IgD-negative memory B cell (primary cell): ENCODE results near the gene HCCS. TPM values are rescaled to one million over a fixed set of nuclear protein-coding genes. Genes with fewer than 3 reads are reported as not detected.
"Not testable (repeated sequence)": the region's sequence is repeated elsewhere in the genome, so short reads cannot be mapped to it uniquely, and the experiment has no call there.

Experiments
- H3K27ac Mint-ChIP-seq, 3 donors: one replicate each; pipeline ENCODE4 v1.8.0; 2020 to 2022; ENCODE audit warnings: mild to moderate bottlenecking in 3 of 3, mixed read lengths in 3 of 3, moderate library complexity in 1 of 3
- H3K27me3 Mint-ChIP-seq: one replicate; pipeline ENCODE4 v1.8.0; 2021; ENCODE audit warnings: mixed read lengths
- H3K36me3 Mint-ChIP-seq: one replicate; pipeline ENCODE4 v1.8.0; 2020; ENCODE audit warnings: mild to moderate bottlenecking, mixed read lengths
- H3K4me1 Mint-ChIP-seq, 3 donors: one replicate each; pipeline ENCODE4 v1.8.0; 2020 to 2022; ENCODE audit warnings: mixed read lengths in 3 of 3, mild to moderate bottlenecking in 1 of 3
- H3K4me3 Mint-ChIP-seq, 4 donors: one replicate each; pipeline ENCODE4 v1.8.0; 2020 to 2022; ENCODE audit warnings: mild to moderate bottlenecking in 4 of 4, mixed read lengths in 4 of 4, moderate library complexity in 3 of 4
- H3K9me3 Mint-ChIP-seq, 3 donors: one replicate each; pipeline ENCODE4 v1.8.0; 2020 to 2021; ENCODE audit warnings: mixed read lengths in 3 of 3, mild to moderate bottlenecking in 1 of 3
- polyA plus RNA-seq: library from polyadenylated mRNA; unstranded; fragments of 300-500 nt; fragmentation: Illumina TruSeq; gene quantifications from one replicate; pipeline ENCODE4 v1.2.3, GENCODE V29; 2021

The HCCS gene
- polyA plus RNA-seq, 1 donor from 2014 or later, result 39.7 TPM

- H3K27ac Mint-ChIP-seq, result no peak overlapping the region
- H3K4me1 Mint-ChIP-seq, result peaks cover 8 to 11% (median 10%) of the 10 kb centered on the region in 3 donors
- H3K36me3 Mint-ChIP-seq, result no peaks in the 10 kb centered on the region
- no peaks in the 10 kb centered on the region for H3K27me3 Mint-ChIP-seq
- no peaks in the 10 kb centered on the region for H3K9me3 Mint-ChIP-seq
- H3K4me3 Mint-ChIP-seq, result no peak overlapping the region
Observed at GRCh38 chrX:11108253-11108941, 2.7 kb upstream of the HCCS start.

- H3K27me3 Mint-ChIP-seq, result no peaks in the 10 kb centered on the region
- peaks cover 15 to 16% (median 16%) of the 10 kb centered on the region in 3 donors for H3K4me1 Mint-ChIP-seq
- no peaks in the 10 kb centered on the region for H3K36me3 Mint-ChIP-seq
- no peak overlapping the region for H3K4me3 Mint-ChIP-seq
- H3K9me3 Mint-ChIP-seq, result no peaks in the 10 kb centered on the region
- no peak overlapping the region for H3K27ac Mint-ChIP-seq
Observed at GRCh38 chrX:11109968-11110367, 1.2 kb upstream of the HCCS start.

- Mint-ChIP-seq H3K4me3 (peak overlapping the region; percentile 90 to 98 (median 93)), H3K27ac (peak overlapping the region in 2 of 3 donors; percentile 74 to 92), H3K27me3 (no peaks in the 10 kb centered on the region), H3K4me1 (peaks cover 15 to 21% (median 16%) of the 10 kb centered on the region in 3 donors), H3K9me3 (no peaks in the 10 kb centered on the region), H3K36me3 (no peaks in the 10 kb centered on the region)
Observed at GRCh38 chrX:11111947-11112346, 815 bp downstream of the HCCS start.

GRCh38 chrX:11113731-11114130, 2.6 kb downstream of the HCCS start:
- peak overlapping the region in 3 of 4 donors; percentile 58 to 90 (median 70) for H3K4me3 Mint-ChIP-seq
- no peaks in the 10 kb centered on the region for H3K27me3 Mint-ChIP-seq
- peaks cover 15 to 21% (median 16%) of the 10 kb centered on the region in 3 donors for H3K4me1 Mint-ChIP-seq
- H3K27ac Mint-ChIP-seq, result peak overlapping the region; percentile 6 to 90 (median 74)
- H3K9me3 Mint-ChIP-seq, result no peaks in the 10 kb centered on the region
- no peaks in the 10 kb centered on the region for H3K36me3 Mint-ChIP-seq

- no peaks in the 10 kb centered on the region for H3K9me3 Mint-ChIP-seq
- H3K4me3 Mint-ChIP-seq, result no peak overlapping the region
- peaks cover 7 to 14% (median 11%) of the 10 kb centered on the region in 3 donors for H3K4me1 Mint-ChIP-seq
- H3K36me3 Mint-ChIP-seq, result peaks cover 2% of the 10 kb centered on the region
- H3K27ac Mint-ChIP-seq, result no peak overlapping the region
- H3K27me3 Mint-ChIP-seq, result no peaks in the 10 kb centered on the region
Observed at GRCh38 chrX:11117745-11118144, 6.6 kb downstream of the HCCS start.

GRCh38 chrX:11119313-11119943, 8.3 kb downstream of the HCCS start:
- Mint-ChIP-seq H3K9me3 (no peaks in the 10 kb centered on the region), H3K36me3 (peaks cover 5% of the 10 kb centered on the region), H3K27ac (no peak overlapping the region), H3K4me3 (no peak overlapping the region), H3K4me1 (peaks cover 0 to 5% (median 0%) of the 10 kb centered on the region in 3 donors), H3K27me3 (no peaks in the 10 kb centered on the region)

- H3K9me3 Mint-ChIP-seq, H3K27me3 Mint-ChIP-seq, H3K4me3 Mint-ChIP-seq, H3K36me3 Mint-ChIP-seq, H3K27ac Mint-ChIP-seq, H3K4me1 Mint-ChIP-seq: not testable (repeated sequence)
Observed at GRCh38 chrX:11123087-11123486, 12.0 kb downstream of the HCCS start.

GRCh38 chrX:11124112-11124511, 13.0 kb downstream of the HCCS start:
- no peak overlapping the region for H3K4me3 Mint-ChIP-seq
- no peaks in the 10 kb centered on the region for H3K4me1 Mint-ChIP-seq
- peaks cover 5% of the 10 kb centered on the region for H3K36me3 Mint-ChIP-seq

GRCh38 chrX:11125060-11125459, 13.9 kb downstream of the HCCS start:
- Mint-ChIP-seq H3K4me1 (peaks cover 0 to 4% (median 0%) of the 10 kb centered on the region in 3 donors), H3K4me3 (no peak overlapping the region), H3K27ac (no peak overlapping the region), H3K36me3 (peaks cover 5% of the 10 kb centered on the region), H3K27me3 (no peaks in the 10 kb centered on the region), H3K9me3 (no peaks in the 10 kb centered on the region)

More at GRCh38 chrX:11124112-11124511, 13.0 kb downstream of the HCCS start:
- Mint-ChIP-seq H3K27ac (no peak overlapping the region), H3K9me3 (no peaks in the 10 kb centered on the region), H3K27me3 (no peaks in the 10 kb centered on the region)

- H3K27ac Mint-ChIP-seq, result no peak overlapping the region
- no peaks in the 10 kb centered on the region for H3K36me3 Mint-ChIP-seq
Observed at GRCh38 chrX:11129534-11130105, 18.5 kb downstream of the HCCS start.

GRCh38 chrX:11130136-11130535, 19.0 kb downstream of the HCCS start:
- Mint-ChIP-seq H3K27ac (no peak overlapping the region), H3K4me1 (peaks cover 0 to 4% (median 0%) of the 10 kb centered on the region in 3 donors), H3K36me3 (no peaks in the 10 kb centered on the region), H3K27me3 (no peaks in the 10 kb centered on the region), H3K9me3 (no peaks in the 10 kb centered on the region), H3K4me3 (no peak overlapping the region)

More at GRCh38 chrX:11129534-11130105, 18.5 kb downstream of the HCCS start:
- peaks cover 0 to 4% (median 0%) of the 10 kb centered on the region in 3 donors for H3K4me1 Mint-ChIP-seq
- H3K9me3 Mint-ChIP-seq, result no peaks in the 10 kb centered on the region
- no peak overlapping the region for H3K4me3 Mint-ChIP-seq
- no peaks in the 10 kb centered on the region for H3K27me3 Mint-ChIP-seq

GRCh38 chrX:11131146-11131545, 20.0 kb downstream of the HCCS start:
- Mint-ChIP-seq H3K27me3 (no peaks in the 10 kb centered on the region), H3K36me3 (no peaks in the 10 kb centered on the region), H3K4me1 (peaks cover 0 to 4% (median 0%) of the 10 kb centered on the region in 3 donors), H3K4me3 (no peak overlapping the region), H3K27ac (no peak overlapping the region), H3K9me3 (no peaks in the 10 kb centered on the region)

- H3K9me3 Mint-ChIP-seq, result no peaks in the 10 kb centered on the region
- H3K4me3 Mint-ChIP-seq, result no peak overlapping the region
- no peak overlapping the region for H3K27ac Mint-ChIP-seq
- peaks cover 0 to 3% (median 0%) of the 10 kb centered on the region in 3 donors for H3K4me1 Mint-ChIP-seq
- no peaks in the 10 kb centered on the region for H3K36me3 Mint-ChIP-seq
- peaks cover 1% of the 10 kb centered on the region for H3K27me3 Mint-ChIP-seq
Observed at GRCh38 chrX:11135564-11136185, 24.5 kb downstream of the HCCS start.

- no peaks in the 10 kb centered on the region for H3K36me3 Mint-ChIP-seq
- peaks cover 0 to 3% (median 0%) of the 10 kb centered on the region in 3 donors for H3K4me1 Mint-ChIP-seq
- H3K4me3 Mint-ChIP-seq, result no peak overlapping the region
- H3K27ac Mint-ChIP-seq, result no peak overlapping the region
- H3K9me3 Mint-ChIP-seq, result no peaks in the 10 kb centered on the region
- H3K27me3 Mint-ChIP-seq, result peaks cover 3% of the 10 kb centered on the region
Observed at GRCh38 chrX:11137543-11138139, 26.5 kb downstream of the HCCS start.
